Chondrocyte (in vitro differentiated cells): ENCODE measurements around the gene RACGAP1. TPM values are rescaled to one million over a fixed set of nuclear protein-coding genes. Genes with fewer than 3 reads are reported as not detected.

Source experiments
- DNase-seq: peaks from one replicate; pipeline ENCODE4 v3.0.0; 2021; ENCODE audit warnings: mixed read lengths, low spot score
- H3K27ac Mint-ChIP-seq: one replicate; pipeline ENCODE4 v1.8.0; 2021; ENCODE audit warnings: mild to moderate bottlenecking, moderate library complexity, mixed read lengths; ENCODE audit not compliant: unreplicated experiment
- H3K27me3 Mint-ChIP-seq: 2 replicates; pipeline ENCODE4 v1.8.0; 2021; ENCODE audit warnings: low read depth, mixed read lengths
- H3K36me3 Mint-ChIP-seq: 2 replicates; pipeline ENCODE4 v1.8.0; 2021; ENCODE audit warnings: low read depth, mixed read lengths
- H3K4me1 Mint-ChIP-seq: 2 replicates; pipeline ENCODE4 v1.8.0; 2021; ENCODE audit warnings: low read depth, mild to moderate bottlenecking, mixed read lengths
- H3K4me3 Mint-ChIP-seq: one replicate; pipeline ENCODE4 v1.8.0; 2021; ENCODE audit warnings: mild to moderate bottlenecking, moderate library complexity, mixed read lengths; ENCODE audit not compliant: unreplicated experiment
- H3K9me3 Mint-ChIP-seq: 2 replicates; pipeline ENCODE4 v1.8.0; 2021; ENCODE audit warnings: low read depth, mixed read lengths
- CTCF ChIP-seq: fragments of 200-600 bp; sonication (generic); IDR thresholded peaks from 2 replicates; pipeline ENCODE4 v1.5.0; 2021; ENCODE audit warnings: antibody characterized with exemption, mild to moderate bottlenecking, moderate library complexity
- total RNA-seq: library from RNA; stranded (reverse); gene quantifications from 3 replicates; pipeline ENCODE4 v1.2.1, GENCODE V29; 2021

RACGAP1 gene
- total RNA-seq, 1 donor from 2014 or later, result 25.7 TPM

- Mint-ChIP-seq H3K36me3 (peaks cover 1% of the 10 kb centered on the region), H3K9me3 (no peaks in the 10 kb centered on the region), H3K4me1 (peaks cover 24% of the 10 kb centered on the region), H3K27me3 (no peaks in the 10 kb centered on the region), H3K4me3 (no peak overlapping the region), H3K27ac (no peak overlapping the region)
- TF ChIP-seq CTCF, result no peak
- no peak for DNase-seq
Observed at GRCh38 chr12:50018154-50018553, 7.1 kb downstream of the RACGAP1 start.

- H3K4me3 Mint-ChIP-seq, result no peak overlapping the region
- peaks cover 22% of the 10 kb centered on the region for H3K4me1 Mint-ChIP-seq
Observed at GRCh38 chr12:50017641-50018040, 7.7 kb downstream of the RACGAP1 start.

GRCh38 chr12:50016501-50017475 is 8.5 kb downstream of the RACGAP1 start:
- DNase-seq, result no peak
- TF ChIP-seq CTCF, result no peak
- H3K36me3 Mint-ChIP-seq, result peaks cover 1% of the 10 kb centered on the region
- H3K27ac Mint-ChIP-seq, result peak overlapping the region; percentile 29
- H3K4me3 Mint-ChIP-seq, result no peak overlapping the region
- no peaks in the 10 kb centered on the region for H3K9me3 Mint-ChIP-seq
- no peaks in the 10 kb centered on the region for H3K27me3 Mint-ChIP-seq
- peaks cover 19% of the 10 kb centered on the region for H3K4me1 Mint-ChIP-seq

More at GRCh38 chr12:50017641-50018040, 7.7 kb downstream of the RACGAP1 start:
- H3K27me3 Mint-ChIP-seq, result no peaks in the 10 kb centered on the region
- H3K9me3 Mint-ChIP-seq, result no peaks in the 10 kb centered on the region
- no peak overlapping the region for H3K27ac Mint-ChIP-seq
- peaks cover 1% of the 10 kb centered on the region for H3K36me3 Mint-ChIP-seq
- no peak for DNase-seq
- no peak for TF ChIP-seq CTCF

GRCh38 chr12:50014342-50014741 is 11.0 kb downstream of the RACGAP1 start:
- no peak overlapping the region for H3K4me3 Mint-ChIP-seq
- H3K4me1 Mint-ChIP-seq, result peaks cover 7% of the 10 kb centered on the region
- no peak for DNase-seq
- H3K27ac Mint-ChIP-seq, result no peak overlapping the region
- H3K36me3 Mint-ChIP-seq, result peaks cover 1% of the 10 kb centered on the region
- no peak for TF ChIP-seq CTCF
- H3K27me3 Mint-ChIP-seq, result no peaks in the 10 kb centered on the region
- no peaks in the 10 kb centered on the region for H3K9me3 Mint-ChIP-seq

- DNase-seq, result no peak
- H3K27ac Mint-ChIP-seq, result no peak overlapping the region
- no peaks in the 10 kb centered on the region for H3K9me3 Mint-ChIP-seq
- no peaks in the 10 kb centered on the region for H3K27me3 Mint-ChIP-seq
- H3K4me1 Mint-ChIP-seq, result peaks cover 7% of the 10 kb centered on the region
- H3K36me3 Mint-ChIP-seq, result peaks cover 1% of the 10 kb centered on the region
- no peak for TF ChIP-seq CTCF
- no peak overlapping the region for H3K4me3 Mint-ChIP-seq
Observed at GRCh38 chr12:50013361-50014147, 11.7 kb downstream of the RACGAP1 start.
